ENCODE results near the gene ITPKB.

GRCh38 chr1:226603858-226604559 is 135.1 kb downstream of the ITPKB start:
- no peak for TF ChIP-seq CTCF (conservative IDR thresholded peaks at IDR 0.05; ENCODE audit: low read depth, low read length)
- TF ChIP-seq EZH2 (IDR thresholded peaks at IDR 0.05; ENCODE audit: low read length, unreplicated experiment): no peak
- TF ChIP-seq EZH2phosphoT487 (IDR thresholded peaks at IDR 0.05; ENCODE audit: borderline replicate concordance, low read length): no peak

Measured in PC-3 (cell line).